CD14-positive monocyte (primary cell): Measurements from ENCODE around the gene MDP1. TPM values are rescaled to one million over a fixed set of nuclear protein-coding genes. Genes with fewer than 3 reads are reported as not detected.

Experiments used
- DNase-seq, 3 donors: peaks; one replicate each; pipeline ENCODE4 v3.0.0-alpha.2; 2011 to 2022
- H2AFZ ChIP-seq: 2 replicates; pipeline ENCODE4 v1.6.0; 2012; ENCODE audit warnings: mild to moderate bottlenecking, low read depth, low read length, inconsistent platforms; ENCODE audit not compliant: insufficient read depth, poor library complexity, severe bottlenecking
- H3K27ac ChIP-seq, 2 donors: 1 replicate in 1 of 2; 2 replicates in 1 of 2; pipeline ENCODE4 v1.5.1; 2012 to 2013; ENCODE audit warnings: low read length in 2 of 2, control low read depth in 1 of 2, inconsistent platforms in 1 of 2, low read depth in 1 of 2, mild to moderate bottlenecking in 1 of 2
- H3K27me3 ChIP-seq, 2 donors: one replicate each; pipeline versions ENCODE4 v1.6.0 to v1.6.1; 2011 to 2013; ENCODE audit warnings: low read length in 2 of 2; ENCODE audit not compliant: control insufficient read depth in 2 of 2, insufficient read depth in 2 of 2
- H3K36me3 ChIP-seq, 2 donors: replicated peaks in 1 of 2; 1 replicate in 1 of 2; 2 replicates in 1 of 2; pipeline versions ENCODE4 v1.5.1 to v1.6.1; 2012 to 2013; ENCODE audit warnings: low read length in 2 of 2, control low read depth in 1 of 2, inconsistent platforms in 1 of 2, mild to moderate bottlenecking in 1 of 2; ENCODE audit not compliant: insufficient read depth in 2 of 2, control insufficient read depth in 1 of 2
- H3K4me1 ChIP-seq, 2 donors: 1 replicate in 1 of 2; 2 replicates in 1 of 2; pipeline versions ENCODE4 v1.5.1 to v1.6.1; 2012 to 2013; ENCODE audit warnings: low read length in 2 of 2, control low read depth in 1 of 2, inconsistent platforms in 1 of 2, mild to moderate bottlenecking in 1 of 2, moderate library complexity in 1 of 2; ENCODE audit not compliant: insufficient read depth in 2 of 2, control insufficient read depth in 1 of 2
- H3K4me2 ChIP-seq: replicated peaks from 2 replicates; pipeline ENCODE3; 2012; ENCODE audit warnings: low read length, moderate library complexity, mild to moderate bottlenecking; ENCODE audit not compliant: poor library complexity, severe bottlenecking; ENCODE audit errors: extremely low read depth
- H3K4me3 ChIP-seq, 3 experiments: fragments of 200-600 bp in 1 of 3; sonication (generic) in 1 of 3; replicated peaks in 1 of 3; 1 replicate in 2 of 3; 2 replicates in 1 of 3; pipeline ENCODE4 v1.5.1; 2011 to 2013; ENCODE audit warnings: low read length in 3 of 3, mild to moderate bottlenecking in 3 of 3, control low read depth in 2 of 3, low read depth in 2 of 3, inconsistent platforms in 1 of 3, moderate library complexity in 1 of 3
- H3K79me2 ChIP-seq: 2 replicates; pipeline ENCODE4 v1.6.0; 2012; ENCODE audit warnings: mild to moderate bottlenecking, control low read depth, inconsistent platforms, low read length, moderate library complexity; ENCODE audit not compliant: insufficient read depth
- H3K9ac ChIP-seq: 2 replicates; pipeline ENCODE4 v1.6.0; 2017; ENCODE audit warnings: low read length, mild to moderate bottlenecking; ENCODE audit not compliant: insufficient read depth, poor library complexity, severe bottlenecking
- H3K9me3 ChIP-seq, 2 donors: replicated peaks in 1 of 2; 1 replicate in 1 of 2; 2 replicates in 1 of 2; pipeline versions ENCODE4 v1.5.1 to v1.6.1; 2012 to 2013; ENCODE audit warnings: low read length in 2 of 2, control low read depth in 1 of 2; ENCODE audit not compliant: control insufficient read depth in 1 of 2, insufficient read depth in 1 of 2
- H4K20me1 ChIP-seq: 2 replicates; pipeline ENCODE4 v1.6.0; 2012; ENCODE audit warnings: mild to moderate bottlenecking, low read length, control low read depth, moderate library complexity; ENCODE audit not compliant: insufficient read depth
- H3K27ac Mint-ChIP-seq, 7 donors: one replicate each; pipeline ENCODE4 v1.8.0; 2020; ENCODE audit warnings: mild to moderate bottlenecking in 7 of 7, mixed read lengths in 7 of 7, moderate library complexity in 6 of 7, inconsistent platforms in 2 of 7
- H3K27me3 Mint-ChIP-seq, 3 donors: one replicate each; pipeline ENCODE4 v1.8.0; 2021 to 2022; ENCODE audit warnings: low read depth in 3 of 3, mild to moderate bottlenecking in 3 of 3, mixed read lengths in 3 of 3, moderate library complexity in 3 of 3, inconsistent platforms in 1 of 3
- H3K36me3 Mint-ChIP-seq, 2 donors: one replicate each; pipeline ENCODE4 v1.8.0; 2020; ENCODE audit warnings: mixed read lengths in 2 of 2, inconsistent platforms in 1 of 2, mild to moderate bottlenecking in 1 of 2
- H3K4me1 Mint-ChIP-seq: one replicate; pipeline ENCODE4 v1.8.0; 2020; ENCODE audit warnings: mild to moderate bottlenecking, mixed read lengths
- H3K4me3 Mint-ChIP-seq, 2 donors: one replicate each; pipeline ENCODE4 v1.8.0; 2020; ENCODE audit warnings: mild to moderate bottlenecking in 2 of 2, mixed read lengths in 2 of 2, moderate library complexity in 1 of 2
- H3K9me3 Mint-ChIP-seq, 7 donors: one replicate each; pipeline ENCODE4 v1.8.0; 2020 to 2022; ENCODE audit warnings: mixed read lengths in 7 of 7, mild to moderate bottlenecking in 6 of 7, moderate library complexity in 6 of 7, inconsistent platforms in 2 of 7
- CTCF ChIP-seq: fragments of 200-600 bp; IDR thresholded peaks from one replicate; pipeline ENCODE4 v1.8.0; 2022; ENCODE audit warnings: antibody characterized with exemption, mild to moderate bottlenecking
- WGBS: methylation state at CpG from one replicate; pipeline ENCODE4 v1.1.5; 2013; ENCODE audit warnings: missing lambda C conversion rate; ENCODE audit not compliant: insufficient coverage; 5-methylcytosine and 5-hydroxymethylcytosine counted together
- intact Hi-C, 2 donors: fragments of 100-400 bp; cut with micrococcal nuclease; formaldehyde crosslinking; loops; one replicate each; pipeline versions ENCODE4 v1.15.0 to v1.15.1; 2023
- polyA plus RNA-seq, 3 donors: library from polyadenylated mRNA; depleted of rRNA in 1 of 3; unstranded in 2 of 3; stranded (reverse) in 1 of 3; fragments of 300-500 nt in 2 of 3; fragments of >200 nt in 1 of 3; fragmentation: Illumina TruSeq in 2 of 3; gene quantifications; 1 replicate in 2 of 3; 2 replicates in 1 of 3; pipeline ENCODE4 v1.2.3, GENCODE V29; 2012 to 2021

The MDP1 gene
- polyA plus RNA-seq, 3 donors: 17.5 to 49.6 (median 37.5) TPM

- no peak overlapping the region for H2AFZ ChIP-seq
- peaks cover 4 to 7% of the 10 kb centered on the region in 2 donors for H3K4me1 ChIP-seq
- intact Hi-C loops: no loop called here
- 100% methylated on average over 2 of the region's 2 CpGs for WGBS
- Mint-ChIP-seq H3K4me3 (no peak overlapping the region), H3K9me3 (peaks cover 0 to 8% (median 4%) of the 10 kb centered on the region in 7 donors), H3K4me1 (peaks cover 16% of the 10 kb centered on the region), H3K27me3 (no peaks in the 10 kb centered on the region), H3K27ac (no peak overlapping the region), H3K36me3 (peaks cover 73 to 78% of the 10 kb centered on the region in 2 donors)
- H3K4me3 ChIP-seq: no peak overlapping the region
- peaks cover 63 to 85% of the 10 kb centered on the region in 2 donors for H3K36me3 ChIP-seq
- H4K20me1 ChIP-seq: peaks cover 38% of the 10 kb centered on the region
- H3K9ac ChIP-seq: no peak overlapping the region
- H3K79me2 ChIP-seq: peaks cover 26% of the 10 kb centered on the region
- H3K4me2 ChIP-seq: no peak overlapping the region
- peak overlapping the region in 1 of 2 donors; percentile 31 for H3K27ac ChIP-seq
- DNase-seq: no peak
- TF ChIP-seq CTCF: no peak
- no peaks in the 10 kb centered on the region for H3K27me3 ChIP-seq
- H3K9me3 ChIP-seq: peaks cover 0 to 2% of the 10 kb centered on the region in 2 donors
These were observed 8.2 kb downstream of the MDP1 start for GRCh38 chr14:24207625-24208024.

GRCh38 chr14:24207104-24207551, 8.7 kb downstream of the MDP1 start:
- H3K27me3 ChIP-seq: no peaks in the 10 kb centered on the region
- peaks cover 63 to 90% of the 10 kb centered on the region in 2 donors for H3K36me3 ChIP-seq
- Mint-ChIP-seq H3K4me1 (peaks cover 12% of the 10 kb centered on the region), H3K27ac (peak overlapping the region in 4 of 7 donors; percentile 1 to 72 (median 36)), H3K9me3 (peaks cover 0 to 11% (median 6%) of the 10 kb centered on the region in 7 donors), H3K4me3 (no peak overlapping the region), H3K36me3 (peaks cover 78 to 83% of the 10 kb centered on the region in 2 donors), H3K27me3 (no peaks in the 10 kb centered on the region)
- peak overlapping the region in 1 of 2 donors; percentile 31 for H3K27ac ChIP-seq
- intact Hi-C loops: no loop called here
- no peak overlapping the region for H3K4me3 ChIP-seq
- no peak overlapping the region for H3K4me2 ChIP-seq
- peaks cover 0 to 2% of the 10 kb centered on the region in 2 donors for H3K9me3 ChIP-seq
- DNase-seq: no peak
- H3K9ac ChIP-seq: no peak overlapping the region
- H4K20me1 ChIP-seq: peaks cover 38% of the 10 kb centered on the region
- WGBS: 98% methylated on average over 5 of the region's 5 CpGs
- no peak overlapping the region for H2AFZ ChIP-seq
- H3K4me1 ChIP-seq: peaks cover 0 to 2% of the 10 kb centered on the region in 2 donors
- no peak for TF ChIP-seq CTCF
- H3K79me2 ChIP-seq: peaks cover 23% of the 10 kb centered on the region
